Measurements from ENCODE around the gene CD300LB.

The CD300LB gene

DNA sequence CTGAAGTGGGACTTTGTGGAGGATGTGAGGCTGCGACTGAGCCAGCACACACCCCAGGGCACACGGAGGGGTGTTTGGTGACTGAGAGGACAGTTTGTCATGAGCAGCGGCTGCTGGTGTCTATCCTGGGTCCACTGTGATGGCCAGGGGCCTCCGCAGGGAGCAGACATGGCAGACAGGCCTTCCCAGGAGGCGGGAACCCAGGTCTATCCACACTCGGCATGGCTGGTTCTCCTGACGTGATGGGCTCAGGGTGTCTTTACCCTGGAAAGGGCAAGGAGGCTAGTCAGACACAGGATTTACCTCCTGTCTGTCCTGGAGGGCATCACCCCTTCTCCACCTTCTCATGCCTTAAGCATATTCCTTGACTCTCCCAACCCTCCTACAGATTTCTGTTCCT is 15.3 kb upstream of the CD300LB start:
- Histone ChIP-seq H3K27ac (no peak overlapping the region), H3K4me3 (ENCODE audit: low read depth, low read length) (no peak overlapping the region), H3K27me3 (replicated peaks) (no peaks in the 10 kb centered on the region), H3K36me3 (replicated peaks) (no peaks in the 10 kb centered on the region)
- TF ChIP-seq, protein P1, sequence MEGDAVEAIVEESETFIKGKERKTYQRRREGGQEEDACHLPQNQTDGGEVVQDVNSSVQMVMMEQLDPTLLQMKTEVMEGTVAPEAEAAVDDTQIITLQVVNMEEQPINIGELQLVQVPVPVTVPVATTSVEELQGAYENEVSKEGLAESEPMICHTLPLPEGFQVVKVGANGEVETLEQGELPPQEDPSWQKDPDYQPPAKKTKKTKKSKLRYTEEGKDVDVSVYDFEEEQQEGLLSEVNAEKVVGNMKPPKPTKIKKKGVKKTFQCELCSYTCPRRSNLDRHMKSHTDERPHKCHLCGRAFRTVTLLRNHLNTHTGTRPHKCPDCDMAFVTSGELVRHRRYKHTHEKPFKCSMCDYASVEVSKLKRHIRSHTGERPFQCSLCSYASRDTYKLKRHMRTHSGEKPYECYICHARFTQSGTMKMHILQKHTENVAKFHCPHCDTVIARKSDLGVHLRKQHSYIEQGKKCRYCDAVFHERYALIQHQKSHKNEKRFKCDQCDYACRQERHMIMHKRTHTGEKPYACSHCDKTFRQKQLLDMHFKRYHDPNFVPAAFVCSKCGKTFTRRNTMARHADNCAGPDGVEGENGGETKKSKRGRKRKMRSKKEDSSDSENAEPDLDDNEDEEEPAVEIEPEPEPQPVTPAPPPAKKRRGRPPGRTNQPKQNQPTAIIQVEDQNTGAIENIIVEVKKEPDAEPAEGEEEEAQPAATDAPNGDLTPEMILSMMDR (IDR thresholded peaks at IDR 0.05; ENCODE audit: low read depth, low read length, missing control alignments), result no peak
- DNase-seq, result no peak
- in situ Hi-C loops (cut with HindIII; ENCODE audit: low pct_ligation_motif_present, low sequenced_read_pairs), result no loop called here

DNA sequence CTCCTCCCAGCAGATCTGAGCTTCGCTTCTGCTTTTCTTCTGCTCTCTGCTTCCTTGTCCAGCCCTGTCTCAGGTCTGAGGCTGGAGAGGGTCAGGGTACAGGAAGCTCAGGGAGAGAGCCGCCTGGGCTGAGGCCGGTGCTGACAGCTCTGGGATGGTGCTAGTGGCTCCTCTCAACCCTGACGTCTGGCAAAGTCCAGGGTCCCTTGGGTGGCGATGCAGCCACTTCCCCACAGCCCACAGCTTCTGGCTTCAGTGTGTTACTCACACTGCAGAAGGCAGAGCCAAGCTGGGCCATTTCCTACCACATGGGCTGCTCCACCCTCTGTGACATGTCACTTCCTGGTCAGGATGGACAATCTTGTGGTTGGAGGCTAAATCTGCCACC is 14.6 kb upstream of the CD300LB start, which contains the start of gene CD300C:
Gene CD300C, minus strand, starts transcription at position 273 of the 388 bp plus-strand sequence. CDS start 333 bp downstream, outside the sequence.
- Histone ChIP-seq H3K36me3 (replicated peaks) (no peaks in the 10 kb centered on the region), H3K4me3 (ENCODE audit: low read depth, low read length) (no peak within 1 kb of the TSS), H3K27ac (no peak within 1 kb of the TSS), H3K27me3 (replicated peaks) (no peaks in the 10 kb centered on the region)
- in situ Hi-C loops (cut with HindIII; ENCODE audit: low pct_ligation_motif_present, low sequenced_read_pairs), result no loop called here
- TF ChIP-seq, protein P1 (IDR thresholded peaks at IDR 0.05; ENCODE audit: low read depth, low read length, missing control alignments), result no peak
- no peak for DNase-seq

DNA sequence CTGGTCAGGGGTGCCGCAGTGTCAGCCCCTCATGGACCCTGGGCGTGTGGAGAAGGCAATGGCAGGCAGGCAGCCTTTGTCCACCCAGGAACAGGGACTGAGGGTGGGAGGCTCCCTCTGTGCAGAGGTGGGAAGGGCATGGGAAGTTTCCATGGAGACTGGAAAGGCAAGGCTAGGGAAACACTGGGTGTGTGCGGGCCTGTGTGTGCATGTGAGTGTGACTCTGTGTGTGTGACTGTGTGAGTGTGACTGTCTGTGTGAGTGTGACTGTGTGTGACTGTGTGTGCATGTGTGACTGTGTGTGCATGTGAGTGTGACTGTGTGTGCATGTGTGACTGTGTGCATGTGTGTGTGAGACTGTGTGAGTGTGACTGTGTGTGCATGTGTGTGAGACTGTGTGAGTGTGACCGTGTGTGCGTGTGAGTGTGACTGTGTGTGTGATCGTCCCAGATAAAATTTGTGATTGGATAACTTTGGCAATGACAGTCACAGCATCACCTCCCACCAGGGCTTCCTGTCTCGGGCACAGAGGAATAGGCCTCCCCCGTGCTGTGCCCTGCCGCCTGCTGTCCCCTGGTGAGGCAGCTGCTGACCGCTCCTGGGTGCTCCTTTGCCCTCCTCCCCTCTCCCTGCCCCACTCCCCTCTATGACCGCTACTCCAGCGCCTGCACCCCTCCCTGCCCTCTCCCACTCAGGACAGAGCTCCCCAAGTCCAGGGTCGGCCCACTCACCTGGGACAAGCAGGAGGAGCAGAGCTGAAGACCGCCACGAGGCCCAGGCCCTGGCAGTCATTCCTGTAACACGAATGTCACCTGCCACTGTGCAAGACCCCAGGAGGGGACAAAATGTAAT is 13.9 kb upstream of the CD300LB start:
- Histone ChIP-seq H3K27me3 (replicated peaks) (no peaks in the 10 kb centered on the region), H3K27ac (no peak overlapping the region), H3K4me3 (ENCODE audit: low read depth, low read length) (no peak overlapping the region), H3K36me3 (replicated peaks) (no peaks in the 10 kb centered on the region)
- TF ChIP-seq, protein P1 (IDR thresholded peaks at IDR 0.05; ENCODE audit: low read depth, low read length, missing control alignments), result no peak
- in situ Hi-C loops (cut with HindIII; ENCODE audit: low pct_ligation_motif_present, low sequenced_read_pairs), result no loop called here
- DNase-seq, result no peak

DNA sequence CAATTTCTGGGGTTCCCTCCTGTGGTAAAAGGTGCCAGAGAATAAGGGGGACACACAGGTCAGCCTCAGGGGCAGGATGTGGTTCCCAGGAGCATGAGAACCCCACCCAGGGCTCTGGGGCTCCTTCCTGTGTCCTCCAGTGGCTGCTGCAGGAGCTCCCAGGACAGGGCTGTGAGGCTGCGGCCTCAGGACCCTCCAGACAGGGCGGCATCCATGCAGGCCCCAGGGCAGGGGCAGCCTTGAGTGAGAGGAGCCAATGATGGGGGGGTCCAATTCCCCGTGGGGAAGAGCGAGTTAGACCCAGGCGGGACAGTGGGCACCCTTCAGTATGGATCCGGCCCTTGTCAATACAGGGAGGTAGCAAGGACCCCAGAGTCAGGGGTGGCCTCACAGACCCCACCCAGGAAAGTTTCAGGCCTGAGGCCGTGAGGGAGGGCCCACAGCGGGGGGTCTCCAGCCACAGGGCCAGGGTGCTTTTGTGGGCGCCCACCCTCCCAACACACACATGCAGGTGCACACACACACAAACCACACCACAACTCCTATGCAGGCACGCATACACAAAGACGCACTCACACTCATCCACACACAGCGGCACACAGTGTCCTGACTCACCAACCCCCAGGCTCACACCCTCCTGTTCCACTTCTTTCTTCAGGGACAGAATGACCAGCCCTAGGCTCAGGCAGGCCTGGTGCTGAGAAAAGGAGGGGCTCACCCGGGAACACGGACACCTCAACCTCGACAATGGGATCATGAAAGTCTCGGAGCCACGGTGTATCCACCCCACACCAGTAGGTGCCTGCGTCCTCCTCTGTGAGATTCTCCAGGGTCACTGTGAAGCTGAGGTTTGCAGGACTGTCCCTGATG is 12.9 kb upstream of the CD300LB start:
- TF ChIP-seq, protein P1 (IDR thresholded peaks at IDR 0.05; ENCODE audit: low read depth, low read length, missing control alignments), result no peak
- Histone ChIP-seq H3K4me3 (ENCODE audit: low read depth, low read length) (no peak overlapping the region), H3K27ac (no peak overlapping the region), H3K36me3 (replicated peaks) (no peaks in the 10 kb centered on the region), H3K27me3 (replicated peaks) (no peaks in the 10 kb centered on the region)
- in situ Hi-C loops (cut with HindIII; ENCODE audit: low pct_ligation_motif_present, low sequenced_read_pairs), result no loop called here
- DNase-seq, result no peak

DNA sequence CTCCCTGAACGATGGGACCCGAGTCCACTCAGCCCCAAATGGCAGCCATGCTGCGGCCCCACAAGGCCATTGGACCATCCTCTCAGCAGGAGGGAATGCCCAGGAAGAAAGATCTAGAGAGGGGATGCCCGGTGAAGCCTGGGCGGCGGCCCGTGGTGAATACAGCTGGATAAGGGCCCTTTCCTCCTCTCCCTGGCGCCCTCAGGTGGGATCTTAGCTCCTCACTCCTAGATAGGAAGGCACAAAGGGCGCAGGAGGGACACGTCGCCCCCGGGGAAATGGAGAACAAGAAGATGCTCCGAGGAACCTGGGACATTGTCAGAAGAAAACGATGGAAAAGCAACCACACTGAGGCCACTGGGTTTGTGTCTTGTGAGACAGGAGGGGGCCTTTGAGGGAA is 12.1 kb upstream of the CD300LB start:
- DNase-seq, result no peak
- no peak overlapping the region for H3K4me3 ChIP-seq (ENCODE audit: low read depth, low read length)
- H3K36me3 ChIP-seq (replicated peaks), result no peaks in the 10 kb centered on the region
- TF ChIP-seq, protein P1 (IDR thresholded peaks at IDR 0.05; ENCODE audit: low read depth, low read length, missing control alignments), result no peak
- in situ Hi-C loops (cut with HindIII; ENCODE audit: low pct_ligation_motif_present, low sequenced_read_pairs), result no loop called here
- no peaks in the 10 kb centered on the region for H3K27me3 ChIP-seq (replicated peaks)
- no peak overlapping the region for H3K27ac ChIP-seq

Data from brain microvascular endothelial cell (primary cell).